CD14-positive monocyte (primary cell): ENCODE results near the gene NUP35. TPM values are rescaled to one million over a fixed set of nuclear protein-coding genes. Genes with fewer than 3 reads are reported as not detected.

Experiments
- DNase-seq, 3 donors: peaks; one replicate each; pipeline ENCODE4 v3.0.0-alpha.2; 2011 to 2022
- H2AFZ ChIP-seq: 2 replicates; pipeline ENCODE4 v1.6.0; 2012; ENCODE audit warnings: mild to moderate bottlenecking, low read depth, low read length, inconsistent platforms; ENCODE audit not compliant: insufficient read depth, poor library complexity, severe bottlenecking
- H3K27ac ChIP-seq, 2 donors: 1 replicate in 1 of 2; 2 replicates in 1 of 2; pipeline ENCODE4 v1.5.1; 2012 to 2013; ENCODE audit warnings: low read length in 2 of 2, control low read depth in 1 of 2, inconsistent platforms in 1 of 2, low read depth in 1 of 2, mild to moderate bottlenecking in 1 of 2
- H3K27me3 ChIP-seq, 2 donors: one replicate each; pipeline versions ENCODE4 v1.6.0 to v1.6.1; 2011 to 2013; ENCODE audit warnings: low read length in 2 of 2; ENCODE audit not compliant: control insufficient read depth in 2 of 2, insufficient read depth in 2 of 2
- H3K36me3 ChIP-seq, 2 donors: replicated peaks in 1 of 2; 1 replicate in 1 of 2; 2 replicates in 1 of 2; pipeline versions ENCODE4 v1.5.1 to v1.6.1; 2012 to 2013; ENCODE audit warnings: low read length in 2 of 2, control low read depth in 1 of 2, inconsistent platforms in 1 of 2, mild to moderate bottlenecking in 1 of 2; ENCODE audit not compliant: insufficient read depth in 2 of 2, control insufficient read depth in 1 of 2
- H3K4me1 ChIP-seq, 2 donors: 1 replicate in 1 of 2; 2 replicates in 1 of 2; pipeline versions ENCODE4 v1.5.1 to v1.6.1; 2012 to 2013; ENCODE audit warnings: low read length in 2 of 2, control low read depth in 1 of 2, inconsistent platforms in 1 of 2, mild to moderate bottlenecking in 1 of 2, moderate library complexity in 1 of 2; ENCODE audit not compliant: insufficient read depth in 2 of 2, control insufficient read depth in 1 of 2
- H3K4me2 ChIP-seq: replicated peaks from 2 replicates; pipeline ENCODE3; 2012; ENCODE audit warnings: low read length, moderate library complexity, mild to moderate bottlenecking; ENCODE audit not compliant: poor library complexity, severe bottlenecking; ENCODE audit errors: extremely low read depth
- H3K4me3 ChIP-seq, 3 experiments: fragments of 200-600 bp in 1 of 3; sonication (generic) in 1 of 3; replicated peaks in 1 of 3; 1 replicate in 2 of 3; 2 replicates in 1 of 3; pipeline ENCODE4 v1.5.1; 2011 to 2013; ENCODE audit warnings: low read length in 3 of 3, mild to moderate bottlenecking in 3 of 3, control low read depth in 2 of 3, low read depth in 2 of 3, inconsistent platforms in 1 of 3, moderate library complexity in 1 of 3
- H3K79me2 ChIP-seq: 2 replicates; pipeline ENCODE4 v1.6.0; 2012; ENCODE audit warnings: mild to moderate bottlenecking, control low read depth, inconsistent platforms, low read length, moderate library complexity; ENCODE audit not compliant: insufficient read depth
- H3K9ac ChIP-seq: 2 replicates; pipeline ENCODE4 v1.6.0; 2017; ENCODE audit warnings: low read length, mild to moderate bottlenecking; ENCODE audit not compliant: insufficient read depth, poor library complexity, severe bottlenecking
- H3K9me3 ChIP-seq, 2 donors: replicated peaks in 1 of 2; 1 replicate in 1 of 2; 2 replicates in 1 of 2; pipeline versions ENCODE4 v1.5.1 to v1.6.1; 2012 to 2013; ENCODE audit warnings: low read length in 2 of 2, control low read depth in 1 of 2; ENCODE audit not compliant: control insufficient read depth in 1 of 2, insufficient read depth in 1 of 2
- H4K20me1 ChIP-seq: 2 replicates; pipeline ENCODE4 v1.6.0; 2012; ENCODE audit warnings: mild to moderate bottlenecking, low read length, control low read depth, moderate library complexity; ENCODE audit not compliant: insufficient read depth
- H3K27ac Mint-ChIP-seq, 7 donors: one replicate each; pipeline ENCODE4 v1.8.0; 2020; ENCODE audit warnings: mild to moderate bottlenecking in 7 of 7, mixed read lengths in 7 of 7, moderate library complexity in 6 of 7, inconsistent platforms in 2 of 7
- H3K27me3 Mint-ChIP-seq, 3 donors: one replicate each; pipeline ENCODE4 v1.8.0; 2021 to 2022; ENCODE audit warnings: low read depth in 3 of 3, mild to moderate bottlenecking in 3 of 3, mixed read lengths in 3 of 3, moderate library complexity in 3 of 3, inconsistent platforms in 1 of 3
- H3K36me3 Mint-ChIP-seq, 2 donors: one replicate each; pipeline ENCODE4 v1.8.0; 2020; ENCODE audit warnings: mixed read lengths in 2 of 2, inconsistent platforms in 1 of 2, mild to moderate bottlenecking in 1 of 2
- H3K4me1 Mint-ChIP-seq: one replicate; pipeline ENCODE4 v1.8.0; 2020; ENCODE audit warnings: mild to moderate bottlenecking, mixed read lengths
- H3K4me3 Mint-ChIP-seq, 2 donors: one replicate each; pipeline ENCODE4 v1.8.0; 2020; ENCODE audit warnings: mild to moderate bottlenecking in 2 of 2, mixed read lengths in 2 of 2, moderate library complexity in 1 of 2
- H3K9me3 Mint-ChIP-seq, 7 donors: one replicate each; pipeline ENCODE4 v1.8.0; 2020 to 2022; ENCODE audit warnings: mixed read lengths in 7 of 7, mild to moderate bottlenecking in 6 of 7, moderate library complexity in 6 of 7, inconsistent platforms in 2 of 7
- CTCF ChIP-seq: fragments of 200-600 bp; IDR thresholded peaks from one replicate; pipeline ENCODE4 v1.8.0; 2022; ENCODE audit warnings: antibody characterized with exemption, mild to moderate bottlenecking
- WGBS: methylation state at CpG from one replicate; pipeline ENCODE4 v1.1.5; 2013; ENCODE audit warnings: missing lambda C conversion rate; ENCODE audit not compliant: insufficient coverage; 5-methylcytosine and 5-hydroxymethylcytosine counted together
- intact Hi-C, 2 donors: fragments of 100-400 bp; cut with micrococcal nuclease; formaldehyde crosslinking; loops; one replicate each; pipeline versions ENCODE4 v1.15.0 to v1.15.1; 2023
- polyA plus RNA-seq, 3 donors: library from polyadenylated mRNA; depleted of rRNA in 1 of 3; unstranded in 2 of 3; stranded (reverse) in 1 of 3; fragments of 300-500 nt in 2 of 3; fragments of >200 nt in 1 of 3; fragmentation: Illumina TruSeq in 2 of 3; gene quantifications; 1 replicate in 2 of 3; 2 replicates in 1 of 3; pipeline ENCODE4 v1.2.3, GENCODE V29; 2012 to 2021

NUP35 gene
- polyA plus RNA-seq, 3 donors: 1.5 to 4.7 (median 2.0) TPM

- intact Hi-C loops: no loop called here
- H3K27ac Mint-ChIP-seq: no peak overlapping the region
- no peak for TF ChIP-seq CTCF
Observed at GRCh38 chr2:183207110-183207509, 82.9 kb downstream of the NUP35 start.

GRCh38 chr2:183209395-183210028 is 85.3 kb downstream of the NUP35 start:
- Histone ChIP-seq H3K27ac (no peak overlapping the region), H3K79me2 (no peaks in the 10 kb centered on the region), H3K9ac (no peak overlapping the region), H4K20me1 (no peaks in the 10 kb centered on the region), H3K4me3 (no peak overlapping the region), H3K9me3 (no peaks in the 10 kb centered on the region), H3K36me3 (no peaks in the 10 kb centered on the region), H3K4me1 (no peaks in the 10 kb centered on the region), H2AFZ (no peak overlapping the region), H3K27me3 (no peaks in the 10 kb centered on the region), H3K4me2 (no peak overlapping the region)
- intact Hi-C loops: no loop called here
- 100% methylated on average over 1 of the region's 1 CpG for WGBS
- H3K9me3 Mint-ChIP-seq: peaks cover 2 to 10% (median 4%) of the 10 kb centered on the region in 7 donors
- no peaks in the 10 kb centered on the region for H3K4me1 Mint-ChIP-seq
- no peak for TF ChIP-seq CTCF
- no peak overlapping the region for H3K27ac Mint-ChIP-seq
- DNase-seq: no peak
- peaks cover 0 to 1% (median 0%) of the 10 kb centered on the region in 3 donors for H3K27me3 Mint-ChIP-seq
- no peak overlapping the region for H3K4me3 Mint-ChIP-seq
- no peaks in the 10 kb centered on the region for H3K36me3 Mint-ChIP-seq

More at GRCh38 chr2:183207110-183207509, 82.9 kb downstream of the NUP35 start:
- no peak overlapping the region for H2AFZ ChIP-seq
- peaks cover 2 to 10% (median 4%) of the 10 kb centered on the region in 7 donors for H3K9me3 Mint-ChIP-seq
- no peak overlapping the region for H3K27ac ChIP-seq
- no peak overlapping the region for H3K4me3 ChIP-seq
- no peaks in the 10 kb centered on the region for H3K27me3 ChIP-seq
- H3K79me2 ChIP-seq: no peaks in the 10 kb centered on the region
- no peaks in the 10 kb centered on the region for H3K36me3 Mint-ChIP-seq
- no CpG with 5 or more reads among the region's 1 CpG for WGBS
- no peaks in the 10 kb centered on the region for H3K4me1 ChIP-seq
- H3K27me3 Mint-ChIP-seq: peaks cover 0 to 1% (median 0%) of the 10 kb centered on the region in 3 donors
- no peak for DNase-seq
- no peaks in the 10 kb centered on the region for H3K36me3 ChIP-seq
- no peaks in the 10 kb centered on the region for H4K20me1 ChIP-seq
- H3K4me2 ChIP-seq: no peak overlapping the region
- no peaks in the 10 kb centered on the region for H3K9me3 ChIP-seq
- H3K4me1 Mint-ChIP-seq: no peaks in the 10 kb centered on the region
- H3K9ac ChIP-seq: no peak overlapping the region
- H3K4me3 Mint-ChIP-seq: no peak overlapping the region

Other genes starting within 250 kb of the NUP35 start
- gene NCKAP1, start 86.0 kb upstream of the NUP35 start, polyA plus RNA-seq: under 1 TPM in 1 of 3 donors, not detected in 2; 0.01 TPM
- gene DUSP19, start 45.7 kb upstream of the NUP35 start, polyA plus RNA-seq: under 1 TPM; 0.13 to 0.30 (median 0.25) TPM